Measurements from ENCODE around the gene SMS. TPM values are rescaled to one million over a fixed set of nuclear protein-coding genes. Genes with fewer than 3 reads are reported as not detected.

Gene SMS
- total and polyA plus RNA-seq, 2 of the 13 experiments (the other 11 are each of a cell fraction or from before 2014, with no cell fraction given): 40.5 to 91.9 TPM

GRCh38 chrX:21963731-21964405, 23.4 kb downstream of the SMS start:
- TF ChIP-seq ZZZ3 (CRISPR knock-in tag; IDR thresholded peaks at IDR 0.05; ENCODE audit: borderline replicate concordance) (no peak), PHF21A (CRISPR knock-in tag; IDR thresholded peaks at IDR 0.05) (no peak)
- ATAC-seq (no peak), DNase-seq (ENCODE audit: low spot score) (no peak), FAIRE-seq (no peak)
- H3K4me2 ChIP-seq (ENCODE audit: low read depth, low read length): no peak overlapping the region
- intact Hi-C loops (cut with micrococcal nuclease; ENCODE audit: unreplicated experiment): no loop called here
- no peaks in the 10 kb centered on the region for H3K27me3 ChIP-seq (ENCODE audit: control insufficient read depth in 1 of 2, insufficient read depth in 2 of 2, low read length in 2 of 2)
- H2AFZ ChIP-seq (ENCODE audit: low read length): no peak overlapping the region
- H3K27ac ChIP-seq (ENCODE audit: extremely low read length, insufficient read depth, low read length): no peak overlapping the region
- no TSS peak for BruUV-seq (replicated peaks)
- ChIA-PET CTCF (ENCODE audit: low intra/inter-chr PET ratio, low total read pairs) (no interaction called here), POLR2A (no interaction called here)
- no peak overlapping the region for H3K9ac ChIP-seq (ENCODE audit: insufficient read depth, low read depth, low read length)
- H3K36me3 ChIP-seq (replicated peaks in 1 of 2; ENCODE audit: control insufficient read depth in 1 of 2, insufficient read depth in 2 of 2, low read length in 2 of 2): peaks cover 0 to 12% of the 10 kb centered on the region in 2 experiments; a peak in 1 of 5 replicates
- no peaks in the 10 kb centered on the region for H3K9me3 ChIP-seq (ENCODE audit: low read length)
- peaks cover 10% of the 10 kb centered on the region for H4K20me1 ChIP-seq (ENCODE audit: insufficient read depth, low read length)
- peaks cover 31% of the 10 kb centered on the region for H3K4me1 ChIP-seq (ENCODE audit: insufficient read depth, low read length)
- H3K4me3 ChIP-seq (replicated peaks in 1 of 3; ENCODE audit: insufficient read depth in 1 of 3, low read depth in 2 of 3, low read length in 3 of 3): no peak overlapping the region
- 91% methylated on average over 4 of the region's 8 CpGs for WGBS (ENCODE audit: low lambda C conversion rate)
- peaks cover 64% of the 10 kb centered on the region for H3K79me2 ChIP-seq (ENCODE audit: insufficient read depth, low read length)
- in situ Hi-C loops (cut with HindIII; ENCODE audit: extremely low pct_ligation_motif_present, low pct_unique_long_range_greater_than_20kb): no loop called here

GRCh38 chrX:21966866-21967265, 26.4 kb downstream of the SMS start:
- CTCF ChIA-PET (ENCODE audit: low intra/inter-chr PET ratio, low total read pairs): no interaction called here
- Histone ChIP-seq H3K9me3 (ENCODE audit: low read length) (no peaks in the 10 kb centered on the region), H3K4me1 (ENCODE audit: insufficient read depth, low read length) (peaks cover 3% of the 10 kb centered on the region; the same call in 1 of the 2 replicates), H2AFZ (ENCODE audit: low read length) (no peak overlapping the region), H3K27me3 (ENCODE audit: control insufficient read depth in 1 of 2, insufficient read depth in 2 of 2, low read length in 2 of 2) (no peaks in the 10 kb centered on the region), H4K20me1 (ENCODE audit: insufficient read depth, low read length) (no peaks in the 10 kb centered on the region), H3K36me3 (replicated peaks in 1 of 2; ENCODE audit: control insufficient read depth in 1 of 2, insufficient read depth in 2 of 2, low read length in 2 of 2) (peaks cover 0 to 12% of the 10 kb centered on the region in 2 experiments; a peak in 3 of 5 replicates), H3K79me2 (ENCODE audit: insufficient read depth, low read length) (peaks cover 35% of the 10 kb centered on the region), H3K27ac (ENCODE audit: extremely low read length, insufficient read depth, low read length) (no peak overlapping the region), H3K4me3 (replicated peaks in 1 of 3; ENCODE audit: insufficient read depth in 1 of 3, low read depth in 2 of 3, low read length in 3 of 3) (no peak overlapping the region), H3K9ac (ENCODE audit: insufficient read depth, low read depth, low read length) (no peak overlapping the region), H3K4me2 (ENCODE audit: low read depth, low read length) (no peak overlapping the region)
- WGBS (ENCODE audit: low lambda C conversion rate): 92% methylated on average over 9 of the region's 9 CpGs
- in situ Hi-C loops (cut with HindIII; ENCODE audit: extremely low pct_ligation_motif_present, low pct_unique_long_range_greater_than_20kb): no loop called here
- TF ChIP-seq ZNF383 (CRISPR knock-in tag; IDR thresholded peaks at IDR 0.05; ENCODE audit: borderline replicate concordance): no peak
- BruUV-seq (replicated peaks): no TSS peak
- DNase-seq (ENCODE audit: low spot score): no peak
- intact Hi-C loops (cut with micrococcal nuclease; ENCODE audit: unreplicated experiment): no loop called here
- POLR2A ChIA-PET: no interaction called here
- ATAC-seq: no peak
- FAIRE-seq: no peak

Data from HepG2 (cell line).